ENCODE measurements around the gene C17orf58.
"Not testable (repeated sequence)": the region's sequence is repeated elsewhere in the genome, so short reads cannot be mapped to it uniquely, and the experiment has no call there.

DNA sequence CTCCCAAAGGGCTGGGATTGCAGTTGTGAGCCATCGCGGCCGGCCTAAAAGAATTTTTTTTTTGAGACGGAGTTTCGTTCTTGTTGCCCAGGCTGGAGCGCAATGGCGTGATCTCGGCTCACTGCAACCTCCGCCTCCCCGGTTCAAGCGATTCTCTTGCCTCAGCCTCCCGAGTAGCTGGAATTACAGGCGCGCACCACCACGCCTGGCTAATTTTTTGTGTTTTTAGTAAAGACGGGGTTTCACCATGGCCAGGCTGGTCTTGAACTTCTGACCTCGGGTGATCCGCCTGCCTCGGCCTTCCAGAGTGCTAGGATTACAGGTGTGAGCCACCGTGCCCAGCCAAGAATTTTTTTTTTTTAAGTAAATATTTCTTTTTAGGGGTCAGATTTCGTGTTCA, 22.2 kb upstream of the C17orf58 start:
- TF ChIP-seq, protein P1, sequence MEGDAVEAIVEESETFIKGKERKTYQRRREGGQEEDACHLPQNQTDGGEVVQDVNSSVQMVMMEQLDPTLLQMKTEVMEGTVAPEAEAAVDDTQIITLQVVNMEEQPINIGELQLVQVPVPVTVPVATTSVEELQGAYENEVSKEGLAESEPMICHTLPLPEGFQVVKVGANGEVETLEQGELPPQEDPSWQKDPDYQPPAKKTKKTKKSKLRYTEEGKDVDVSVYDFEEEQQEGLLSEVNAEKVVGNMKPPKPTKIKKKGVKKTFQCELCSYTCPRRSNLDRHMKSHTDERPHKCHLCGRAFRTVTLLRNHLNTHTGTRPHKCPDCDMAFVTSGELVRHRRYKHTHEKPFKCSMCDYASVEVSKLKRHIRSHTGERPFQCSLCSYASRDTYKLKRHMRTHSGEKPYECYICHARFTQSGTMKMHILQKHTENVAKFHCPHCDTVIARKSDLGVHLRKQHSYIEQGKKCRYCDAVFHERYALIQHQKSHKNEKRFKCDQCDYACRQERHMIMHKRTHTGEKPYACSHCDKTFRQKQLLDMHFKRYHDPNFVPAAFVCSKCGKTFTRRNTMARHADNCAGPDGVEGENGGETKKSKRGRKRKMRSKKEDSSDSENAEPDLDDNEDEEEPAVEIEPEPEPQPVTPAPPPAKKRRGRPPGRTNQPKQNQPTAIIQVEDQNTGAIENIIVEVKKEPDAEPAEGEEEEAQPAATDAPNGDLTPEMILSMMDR (conservative IDR thresholded peaks at IDR 0.05; ENCODE audit: low read depth in 2 of 2): not testable (repeated sequence)
- not testable (repeated sequence) for TF ChIP-seq EZH2 (IDR thresholded peaks at IDR 0.05; ENCODE audit: low read depth, unreplicated experiment); EZH2phosphoT487 (IDR thresholded peaks at IDR 0.05; ENCODE audit: unreplicated experiment); JUNB (IDR thresholded peaks at IDR 0.05; ENCODE audit: unreplicated experiment); POLR2AphosphoS5 (IDR thresholded peaks at IDR 0.05; ENCODE audit: low read depth); ZNF331 (CRISPR knock-in tag; IDR thresholded peaks at IDR 0.05; ENCODE audit: low read depth); CREB1 (CRISPR knock-in tag; IDR thresholded peaks at IDR 0.05; ENCODE audit: low read depth); NANOG (IDR thresholded peaks at IDR 0.05; ENCODE audit: borderline replicate concordance); STAT1 (IDR thresholded peaks at IDR 0.05; ENCODE audit: unreplicated experiment)
- TF ChIP-seq, protein P2, sequence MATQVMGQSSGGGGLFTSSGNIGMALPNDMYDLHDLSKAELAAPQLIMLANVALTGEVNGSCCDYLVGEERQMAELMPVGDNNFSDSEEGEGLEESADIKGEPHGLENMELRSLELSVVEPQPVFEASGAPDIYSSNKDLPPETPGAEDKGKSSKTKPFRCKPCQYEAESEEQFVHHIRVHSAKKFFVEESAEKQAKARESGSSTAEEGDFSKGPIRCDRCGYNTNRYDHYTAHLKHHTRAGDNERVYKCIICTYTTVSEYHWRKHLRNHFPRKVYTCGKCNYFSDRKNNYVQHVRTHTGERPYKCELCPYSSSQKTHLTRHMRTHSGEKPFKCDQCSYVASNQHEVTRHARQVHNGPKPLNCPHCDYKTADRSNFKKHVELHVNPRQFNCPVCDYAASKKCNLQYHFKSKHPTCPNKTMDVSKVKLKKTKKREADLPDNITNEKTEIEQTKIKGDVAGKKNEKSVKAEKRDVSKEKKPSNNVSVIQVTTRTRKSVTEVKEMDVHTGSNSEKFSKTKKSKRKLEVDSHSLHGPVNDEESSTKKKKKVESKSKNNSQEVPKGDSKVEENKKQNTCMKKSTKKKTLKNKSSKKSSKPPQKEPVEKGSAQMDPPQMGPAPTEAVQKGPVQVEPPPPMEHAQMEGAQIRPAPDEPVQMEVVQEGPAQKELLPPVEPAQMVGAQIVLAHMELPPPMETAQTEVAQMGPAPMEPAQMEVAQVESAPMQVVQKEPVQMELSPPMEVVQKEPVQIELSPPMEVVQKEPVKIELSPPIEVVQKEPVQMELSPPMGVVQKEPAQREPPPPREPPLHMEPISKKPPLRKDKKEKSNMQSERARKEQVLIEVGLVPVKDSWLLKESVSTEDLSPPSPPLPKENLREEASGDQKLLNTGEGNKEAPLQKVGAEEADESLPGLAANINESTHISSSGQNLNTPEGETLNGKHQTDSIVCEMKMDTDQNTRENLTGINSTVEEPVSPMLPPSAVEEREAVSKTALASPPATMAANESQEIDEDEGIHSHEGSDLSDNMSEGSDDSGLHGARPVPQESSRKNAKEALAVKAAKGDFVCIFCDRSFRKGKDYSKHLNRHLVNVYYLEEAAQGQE (IDR thresholded peaks at IDR 0.05; ENCODE audit: unreplicated experiment): not testable (repeated sequence)
